HG02885 (cell line): ENCODE measurements around the gene AKAP17A.
"Not testable (repeated sequence)": the region's sequence is repeated elsewhere in the genome, so short reads cannot be mapped to it uniquely, and the experiment has no call there.

Experiments
- ATAC-seq: cut with Tn5 transposase; IDR thresholded peaks from one replicate; pipeline ENCODE4 v1.9.1; 2021; ENCODE audit warnings: mild to moderate bottlenecking; ENCODE audit not compliant: unreplicated experiment, poor library complexity

Gene AKAP17A

DNA sequence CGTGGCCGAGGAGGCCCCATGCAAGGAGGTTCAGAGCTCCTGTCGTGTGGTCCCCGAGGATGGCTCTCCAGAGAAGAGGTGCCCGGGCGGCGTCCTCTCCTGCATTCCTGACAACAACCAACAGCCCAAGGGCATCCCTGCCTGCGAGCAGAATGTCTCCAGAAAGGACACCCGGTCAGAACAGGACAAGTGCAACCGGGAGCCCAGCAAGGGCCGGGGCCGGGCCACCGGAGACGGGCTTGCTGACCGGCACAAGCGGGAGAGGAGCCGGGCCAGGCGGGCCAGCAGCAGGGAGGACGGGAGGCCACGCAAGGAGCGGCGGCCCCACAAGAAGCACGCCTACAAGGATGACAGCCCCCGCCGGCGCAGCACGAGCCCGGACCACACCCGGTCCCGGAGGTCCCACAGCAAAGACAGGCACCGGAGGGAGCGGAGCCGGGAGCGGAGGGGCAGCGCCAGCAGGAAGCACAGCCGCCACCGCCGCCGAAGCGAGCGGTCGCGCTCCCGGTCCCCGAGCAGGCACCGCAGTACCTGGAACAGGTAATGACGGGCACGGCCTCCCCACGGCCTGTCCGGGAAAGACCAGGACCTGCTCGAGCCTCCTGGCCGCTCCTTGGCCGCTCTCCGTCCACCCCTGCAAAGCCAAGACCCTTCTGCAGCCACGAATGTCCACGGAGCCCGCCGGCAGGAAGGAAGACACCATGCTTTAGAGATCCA is 9.8 kb downstream of the AKAP17A start:
- no peak for ATAC-seq

DNA sequence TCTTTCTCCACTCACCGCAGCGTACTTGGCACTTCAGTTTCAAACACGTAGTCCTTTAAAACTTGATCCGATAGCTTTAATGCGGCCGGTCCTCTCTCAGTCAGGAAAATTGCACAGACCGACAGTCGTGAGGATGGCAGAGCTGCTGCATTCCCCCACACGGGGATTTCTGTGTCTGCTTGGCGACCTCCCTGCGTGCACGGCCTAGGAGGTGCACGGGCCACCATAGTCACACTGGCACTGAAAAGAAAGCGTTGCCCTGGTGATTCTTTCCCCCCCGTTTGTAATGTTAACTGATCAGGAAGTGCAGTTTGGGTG is 10.3 kb downstream of the AKAP17A start:
- no peak for ATAC-seq

DNA sequence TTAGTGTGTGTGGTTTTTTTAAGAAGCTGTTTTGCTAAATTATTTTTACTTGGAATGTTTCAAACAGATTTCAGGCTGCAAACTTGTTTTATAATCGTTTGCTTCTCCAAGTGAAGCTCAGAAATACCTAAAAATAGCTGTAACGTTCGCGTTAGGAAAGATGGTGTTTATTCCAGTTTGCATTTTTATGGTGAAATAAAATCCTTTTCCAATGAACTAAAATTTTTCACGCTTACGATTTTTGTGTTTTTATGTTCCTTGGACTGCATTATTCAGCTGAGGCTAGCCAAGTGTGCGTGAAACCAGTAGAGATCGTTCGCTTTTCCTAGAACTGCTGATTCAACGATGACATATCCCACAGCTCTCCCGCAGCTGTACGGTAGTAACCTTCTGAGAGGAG is 10.9 kb downstream of the AKAP17A start:
- no peak for ATAC-seq

DNA sequence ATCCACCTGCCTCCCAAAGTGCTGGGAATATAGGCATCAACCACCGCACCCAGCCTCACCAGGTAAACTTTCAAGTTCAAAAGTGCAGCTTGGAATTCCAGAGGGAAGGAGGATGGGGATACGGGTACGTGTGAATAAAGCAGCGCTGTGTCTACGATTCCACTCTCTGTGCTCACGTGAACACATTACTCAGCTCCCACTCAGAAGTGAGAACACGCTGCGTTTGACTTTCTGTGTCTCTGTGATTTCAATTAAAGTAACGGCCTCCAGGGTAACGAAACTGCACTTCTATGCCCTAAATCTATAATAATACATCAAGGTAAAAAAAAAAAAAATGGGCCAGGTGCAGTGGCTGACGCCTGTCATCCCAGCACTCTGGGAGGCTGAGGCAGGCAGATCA is 15.1 kb downstream of the AKAP17A start:
- ATAC-seq, result no peak

DNA sequence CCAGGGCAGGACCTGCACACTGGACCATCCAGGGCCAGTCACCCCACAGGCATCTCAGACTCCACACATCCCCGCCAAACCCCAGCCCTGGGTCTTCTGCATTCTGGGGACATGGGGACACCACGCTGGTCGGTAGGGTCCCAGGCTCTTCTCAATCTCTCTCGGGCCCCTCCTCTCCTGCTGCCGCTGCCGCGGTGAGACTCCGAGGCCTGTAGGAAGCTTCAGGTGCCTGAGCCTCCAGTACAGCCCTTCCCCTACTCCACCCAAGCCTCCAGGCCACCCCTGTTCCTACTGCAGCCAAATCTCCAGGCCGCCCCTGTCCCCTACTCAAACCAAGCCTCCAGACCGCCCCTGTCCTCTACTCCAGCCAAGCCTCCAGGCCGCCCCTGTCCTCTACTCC is 17.9 kb downstream of the AKAP17A start:
- no peak for ATAC-seq

DNA sequence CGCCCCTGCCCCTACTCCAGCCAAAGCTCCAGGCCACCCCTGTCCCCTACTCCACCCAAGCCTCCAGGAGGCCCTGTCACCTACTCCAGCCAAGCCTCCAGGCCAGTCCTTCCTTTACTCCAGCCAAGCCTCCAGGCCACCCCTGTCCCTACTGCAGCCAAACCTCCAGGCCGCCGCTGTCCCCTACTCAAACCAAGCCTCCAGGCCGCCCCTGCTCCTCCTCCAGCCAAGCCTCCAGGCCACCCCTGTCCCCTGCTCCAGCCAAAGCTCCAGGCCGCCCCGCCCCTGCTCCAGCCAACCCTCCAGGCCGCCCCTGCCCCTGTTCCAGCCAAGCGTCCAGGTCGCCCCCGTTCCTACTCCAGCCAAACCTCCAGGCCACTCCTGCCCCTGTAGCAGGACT is 18.4 kb downstream of the AKAP17A start:
- no peak for ATAC-seq

DNA sequence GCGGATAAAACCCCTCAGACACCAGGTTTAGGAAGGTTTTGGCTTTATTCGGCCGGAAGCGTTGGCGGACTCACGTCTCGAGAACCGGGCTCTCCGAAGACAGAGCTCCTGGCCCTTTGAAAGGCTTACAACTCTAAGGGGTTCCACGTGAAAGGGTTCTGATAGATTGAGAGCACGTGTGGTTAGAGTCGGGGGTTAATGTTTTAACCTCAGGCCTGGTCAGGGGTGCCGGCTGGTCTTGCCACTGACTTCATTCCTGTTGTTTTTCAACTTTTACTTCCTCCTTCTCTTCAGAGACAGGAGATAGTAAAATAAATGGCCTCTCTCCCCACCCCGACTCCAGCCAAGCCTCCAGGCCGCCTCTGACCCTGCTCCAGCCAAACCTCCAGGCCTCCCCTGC is 18.8 kb downstream of the AKAP17A start:
- ATAC-seq, result no peak

DNA sequence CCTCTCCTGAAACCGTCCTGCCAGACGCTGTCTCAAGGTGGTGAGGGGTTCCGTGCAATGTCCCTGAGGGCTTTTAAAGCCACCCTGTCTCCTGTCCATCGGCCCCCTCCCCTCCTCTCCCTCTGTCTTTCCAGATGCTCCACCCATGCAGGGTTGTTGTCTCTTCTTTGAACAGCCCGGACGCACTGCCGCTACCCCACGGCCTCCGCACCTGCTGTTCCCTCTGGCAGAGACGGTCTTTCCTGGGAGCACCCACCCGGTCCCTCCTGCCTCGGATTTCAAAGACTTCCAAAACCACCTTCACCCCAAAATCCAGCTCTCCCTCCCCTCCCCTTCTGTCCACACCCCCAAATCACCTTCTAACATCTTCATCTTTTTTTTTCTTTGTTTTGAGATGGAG is 19.3 kb downstream of the AKAP17A start:
- ATAC-seq, result no peak

DNA sequence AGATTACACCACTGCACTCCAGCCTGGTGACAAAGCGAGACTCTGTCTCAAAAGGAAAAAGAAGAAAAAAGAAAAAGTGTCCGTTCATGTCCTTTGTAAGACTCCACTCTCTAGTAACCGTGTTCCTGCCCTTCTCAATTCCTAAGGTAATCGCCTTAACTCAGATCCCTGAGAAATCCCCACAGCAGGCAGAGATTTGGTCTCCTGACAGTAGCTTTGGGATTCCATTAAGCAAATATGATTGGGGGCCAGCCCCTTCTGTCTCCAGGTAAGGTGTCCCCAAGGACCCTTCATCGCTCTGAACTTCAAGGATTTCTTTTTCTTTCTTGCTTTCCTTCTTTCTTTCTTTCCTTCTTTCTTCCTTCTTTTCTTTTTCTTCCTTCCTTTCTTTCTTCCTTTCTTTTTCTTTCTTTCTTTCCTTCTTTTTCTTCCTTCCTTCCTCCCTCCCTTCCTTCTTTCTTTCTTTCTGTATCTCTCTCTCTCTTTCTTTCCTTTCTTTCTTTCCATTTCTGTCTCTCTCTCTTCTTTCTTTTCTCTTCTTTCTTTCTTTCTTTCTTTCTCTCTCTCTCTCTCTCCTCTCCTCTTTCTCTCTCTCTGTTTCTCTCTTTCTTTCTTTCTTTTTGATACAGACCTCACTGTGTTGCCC is 21.4 kb downstream of the AKAP17A start:
- no peak for ATAC-seq

DNA sequence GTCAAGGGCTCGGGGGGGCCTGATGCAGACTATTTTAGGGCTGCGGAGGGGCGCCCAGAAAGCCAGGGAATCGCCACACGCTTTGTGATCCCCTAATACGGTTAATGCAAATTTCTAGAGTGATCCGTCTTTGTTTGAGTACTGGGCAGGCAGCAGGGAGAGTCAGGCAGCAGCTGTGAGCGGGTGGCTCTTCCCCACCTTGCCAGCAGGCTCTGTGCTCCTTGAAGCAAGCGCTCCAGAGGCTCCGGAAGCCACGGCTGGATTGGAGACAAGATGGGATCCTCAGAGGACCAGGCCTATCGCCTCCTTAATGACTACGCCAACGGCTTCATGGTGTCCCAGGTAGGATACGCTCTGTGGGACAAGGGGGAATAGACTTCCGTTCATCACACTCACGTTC is 23.5 kb downstream of the AKAP17A start, which contains the start of gene ASMT:
Gene ASMT, plus strand, starts transcription at position 133 of the 400 bp plus-strand sequence. Its CDS starts 141 bp downstream, at position 274.
- no peak for ATAC-seq

DNA sequence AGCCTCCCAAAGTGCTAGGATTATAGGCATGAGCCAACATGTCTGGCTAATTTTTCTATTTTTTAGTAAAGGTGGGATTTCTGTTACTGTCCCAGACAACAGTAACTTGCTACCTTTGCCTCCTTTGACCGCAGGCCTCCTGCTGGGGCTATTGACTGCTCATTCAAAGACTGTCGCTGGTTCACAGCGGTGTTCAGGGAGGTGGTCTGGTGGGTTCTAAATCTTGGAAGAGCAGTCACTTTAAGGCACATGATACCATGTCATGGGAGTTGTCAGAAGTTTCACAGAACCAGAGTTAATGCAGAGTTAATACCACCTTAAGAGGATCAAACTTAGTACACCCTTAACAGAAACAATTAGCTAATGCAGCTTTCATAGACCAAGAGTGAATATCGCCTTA is 27.3 kb downstream of the AKAP17A start:
- ATAC-seq, result no peak

DNA sequence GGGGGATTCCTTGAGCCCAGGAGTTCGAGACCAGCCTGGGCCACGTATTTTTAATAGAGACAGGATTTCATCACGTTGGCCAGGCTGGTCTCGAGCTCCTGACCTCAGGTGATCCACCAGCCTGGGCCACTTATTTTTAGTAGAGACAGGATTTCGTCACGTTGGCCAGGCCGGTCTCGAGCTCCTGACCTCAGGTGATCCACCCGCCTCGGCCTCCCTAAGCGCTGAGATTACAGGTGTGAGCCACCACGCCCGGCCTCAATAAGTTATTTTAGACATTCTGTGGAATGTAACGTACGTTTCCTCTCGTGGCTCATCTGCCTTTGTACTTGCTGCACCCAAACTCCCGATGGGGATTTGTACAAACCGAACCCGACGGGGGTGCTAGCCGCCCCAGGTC is 32.3 kb downstream of the AKAP17A start:
- ATAC-seq, result no peak

DNA sequence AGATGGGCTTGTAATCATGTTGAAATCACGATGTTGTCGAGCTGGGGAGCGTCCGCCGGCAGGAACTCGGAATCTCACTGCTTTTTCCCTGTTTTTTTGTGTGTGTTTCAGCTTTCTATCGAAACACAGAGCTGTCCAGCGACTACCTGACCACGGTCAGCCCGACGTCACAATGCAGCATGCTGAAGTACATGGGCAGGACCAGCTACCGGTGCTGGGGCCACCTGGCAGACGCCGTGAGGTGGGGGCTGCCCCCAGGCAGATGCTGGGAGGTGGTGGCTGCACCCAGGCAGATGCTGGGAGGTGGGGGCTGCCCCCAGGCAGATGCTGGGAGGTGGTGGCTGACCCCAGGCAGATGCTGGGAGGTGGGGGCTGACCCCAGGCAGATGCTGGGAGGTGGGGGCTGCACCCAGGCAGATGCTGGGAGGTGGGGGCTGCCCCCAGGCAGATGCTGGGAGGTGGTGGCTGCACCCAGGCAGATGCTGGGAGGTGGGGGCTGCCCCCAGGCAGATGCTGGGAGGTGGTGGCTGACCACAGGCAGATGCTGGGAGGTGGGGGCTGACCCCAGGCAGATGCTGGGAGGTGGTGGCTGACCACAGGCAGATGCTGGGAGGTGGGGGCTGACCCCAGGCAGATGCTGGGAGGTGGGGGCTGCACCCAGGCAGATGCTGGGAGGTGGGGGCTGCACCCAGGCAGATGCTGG is 32.9 kb downstream of the AKAP17A start:
- not testable (repeated sequence) for ATAC-seq

DNA sequence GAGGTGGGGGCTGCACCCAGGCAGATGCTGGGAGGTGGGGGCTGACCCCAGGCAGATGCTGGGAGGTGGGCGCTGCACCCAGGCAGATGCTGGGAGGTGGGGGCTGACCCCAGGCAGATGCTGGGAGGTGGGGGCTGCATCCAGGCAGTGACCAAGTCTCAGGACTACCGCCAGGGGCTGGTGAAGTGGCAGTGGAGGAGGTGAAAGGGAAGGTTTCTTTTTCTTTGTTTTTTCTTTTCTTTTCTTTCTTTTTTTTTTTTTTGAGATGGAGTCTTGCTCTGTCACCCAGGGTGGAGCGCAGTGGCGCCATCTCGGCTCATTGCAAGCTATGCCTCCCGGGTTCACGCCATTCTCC is 33.4 kb downstream of the AKAP17A start:
- ATAC-seq, result not testable (repeated sequence)

DNA sequence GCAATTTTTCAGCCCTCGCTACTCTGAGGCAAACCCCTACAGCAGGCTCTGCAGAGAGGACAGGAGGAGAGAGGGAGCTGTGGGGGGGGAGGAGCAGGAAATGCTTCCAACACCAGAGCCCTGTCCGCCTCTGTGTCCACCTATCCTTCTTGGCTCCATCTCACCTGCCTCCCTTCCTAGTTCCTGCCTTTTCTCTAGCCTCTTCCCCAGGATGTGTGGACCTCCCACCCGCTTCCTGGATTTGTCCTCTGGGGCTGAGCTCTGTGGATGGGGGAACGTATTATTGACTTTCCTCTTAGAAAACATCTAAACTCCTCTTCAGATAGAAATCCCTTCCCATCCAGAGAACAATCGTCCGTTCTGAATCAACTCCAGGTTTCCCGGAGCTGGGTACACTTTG is 37.8 kb downstream of the AKAP17A start:
- ATAC-seq, result no peak

DNA sequence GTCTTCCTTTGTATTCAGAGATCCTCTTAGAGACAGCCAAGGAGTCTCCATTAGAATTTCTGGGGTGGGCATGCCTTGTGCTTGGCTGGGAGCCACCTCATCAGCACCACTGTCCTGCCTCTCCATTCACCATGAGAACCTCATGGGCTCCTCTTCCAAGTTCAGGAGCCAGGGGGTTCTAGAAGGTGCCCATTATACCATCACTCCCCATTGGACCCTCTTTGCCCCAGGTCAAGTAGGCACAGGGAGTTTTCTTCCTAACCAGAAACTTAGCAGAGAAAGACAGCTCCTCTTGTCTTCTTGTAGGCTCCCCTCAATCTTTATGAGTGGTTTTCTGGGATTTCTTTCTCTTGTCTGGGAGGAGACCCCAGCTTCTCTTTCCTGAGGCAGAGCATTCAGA is 54.6 kb downstream of the AKAP17A start:
- no peak for ATAC-seq

DNA sequence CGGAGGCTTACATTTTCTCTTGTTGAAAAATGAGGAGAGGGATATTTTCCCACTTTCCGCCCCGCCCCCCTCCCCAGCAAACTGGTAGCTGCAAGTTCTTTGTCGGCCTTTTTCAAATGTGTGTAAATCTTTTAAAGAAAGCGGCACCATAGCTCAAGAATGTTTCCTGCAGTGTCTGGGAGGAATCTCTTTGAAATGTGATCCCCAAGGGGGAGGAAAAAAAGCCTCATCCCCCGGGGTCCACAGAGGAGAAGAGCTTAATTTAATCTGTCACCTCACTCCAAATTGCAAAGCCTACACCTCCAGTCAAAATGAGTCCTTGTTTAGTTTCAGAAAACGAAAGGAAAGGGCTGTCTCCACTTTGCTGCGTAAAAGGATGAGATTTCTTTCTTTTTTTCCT is 58.2 kb downstream of the AKAP17A start:
- ATAC-seq, result no peak
